Measurements from ENCODE around the gene SIK2. TPM values are rescaled to one million over a fixed set of nuclear protein-coding genes. Genes with fewer than 3 reads are reported as not detected.

Gene SIK2
- total RNA-seq, 1 experiment from 2014 or later, result 13.0 TPM

DNA sequence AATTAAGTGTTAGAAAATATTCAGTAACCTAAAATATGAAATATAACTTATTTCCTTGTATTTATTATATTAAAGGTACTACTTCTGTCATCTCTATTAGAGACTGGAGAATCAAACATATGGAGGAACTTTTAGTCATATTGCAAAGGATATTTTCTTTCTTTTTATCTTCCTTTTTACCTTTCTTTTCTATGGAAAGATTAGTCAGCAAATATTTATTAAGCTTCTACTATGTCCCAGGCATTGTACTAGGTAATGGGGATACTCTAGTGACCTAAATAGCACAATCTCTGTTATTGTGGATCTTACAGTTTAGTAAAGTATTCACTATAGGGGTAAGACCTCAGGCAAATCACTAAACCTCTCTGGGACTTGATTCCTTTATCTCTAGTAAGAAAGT lies 18.3 kb downstream of the SIK2 start:
- no peak overlapping the region for H3K27ac ChIP-seq (ENCODE audit: low read depth, low read length)
- POLR2A ChIA-PET, result no interaction called here
- TF ChIP-seq CEBPB (IDR thresholded peaks at IDR 0.05; ENCODE audit: low read depth) (no peak), SIN3A (IDR thresholded peaks at IDR 0.05; ENCODE audit: low read depth) (no peak), EZH2phosphoT487 (IDR thresholded peaks at IDR 0.05; ENCODE audit: borderline replicate concordance) (no peak), TCF7L2 (IDR thresholded peaks at IDR 0.05; ENCODE audit: borderline replicate concordance, extremely low read depth, insufficient read depth, insufficient read length) (no peak), ZNF274 (IDR thresholded peaks at IDR 0.05; ENCODE audit: low read depth, low read length) (no peak), YY1 (IDR thresholded peaks at IDR 0.05; ENCODE audit: extremely low read depth, insufficient replicate concordance, low read depth, low read length) (no peak), POLR2A (IDR thresholded peaks at IDR 0.05; ENCODE audit: borderline replicate concordance, extremely low read depth, insufficient read depth, insufficient read length) (no peak), EGR1 (IDR thresholded peaks at IDR 0.05; ENCODE audit: low read depth) (no peak), RAD21 (IDR thresholded peaks at IDR 0.05; ENCODE audit: low read depth) (no peak), REST (IDR thresholded peaks at IDR 0.05; ENCODE audit: low read depth) (no peak), SRF (IDR thresholded peaks at IDR 0.05; ENCODE audit: low read depth) (no peak), CBX3 (IDR thresholded peaks at IDR 0.05; ENCODE audit: low read depth) (no peak), SP1 (IDR thresholded peaks at IDR 0.05; ENCODE audit: low read depth) (no peak)
- TF ChIP-seq, protein P1, sequence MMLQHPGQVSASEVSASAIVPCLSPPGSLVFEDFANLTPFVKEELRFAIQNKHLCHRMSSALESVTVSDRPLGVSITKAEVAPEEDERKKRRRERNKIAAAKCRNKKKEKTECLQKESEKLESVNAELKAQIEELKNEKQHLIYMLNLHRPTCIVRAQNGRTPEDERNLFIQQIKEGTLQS (IDR thresholded peaks at IDR 0.05), result no peak
- H3K9me2 ChIP-seq (ENCODE audit: insufficient read depth), result no peaks in the 10 kb centered on the region
- H3K9me3 ChIP-seq (ENCODE audit: control insufficient read depth in 1 of 2, insufficient read depth in 1 of 2, low read depth in 1 of 2, low read length in 2 of 2), result no peaks in the 10 kb centered on the region
- H4K20me1 ChIP-seq (ENCODE audit: insufficient read depth), result no peaks in the 10 kb centered on the region
- H2AFZ ChIP-seq (ENCODE audit: low read depth, low read length, poor library complexity, severe bottlenecking), result no peak overlapping the region
- ATAC-seq (no peak), DNase-seq (ENCODE audit: low read depth, low spot score) (no peak)
- no peak overlapping the region for H3K9ac ChIP-seq (ENCODE audit: low read length)
- H3K4me3 ChIP-seq (replicated peaks in 1 of 2; ENCODE audit: low read depth in 1 of 2, low read length in 2 of 2), result no peak overlapping the region
- no peaks in the 10 kb centered on the region for H3K4me1 ChIP-seq (ENCODE audit: control insufficient read depth in 1 of 2, insufficient read depth in 2 of 2, low read length in 2 of 2)
- no peak overlapping the region for H3K4me2 ChIP-seq (ENCODE audit: low read length)
- intact Hi-C loops (cut with micrococcal nuclease), result loop anchor here (10.0 kb wide), 1 partner anchor 64 kb away; no protein-coding TSS in a partner anchor
- no peaks in the 10 kb centered on the region for H3K79me2 ChIP-seq (ENCODE audit: insufficient read depth, low read length)
- H3K27me3 ChIP-seq (ENCODE audit: insufficient read depth, low read length), result no peaks in the 10 kb centered on the region
- CTCF ChIA-PET, result interaction anchor here (2.5 kb wide), 1 partner anchor 16 kb away, joined by 7 read pairs; no protein-coding TSS in a partner anchor
- BruUV-seq (replicated peaks), result TSS peak; percentile 27
- peaks cover 3 to 9% of the 10 kb centered on the region in 2 experiments; a peak in 2 of 4 replicates for H3K36me3 ChIP-seq (ENCODE audit: control insufficient read depth in 1 of 2, insufficient read depth in 2 of 2, low read length in 2 of 2)
- RAD21 ChIA-PET (ENCODE audit: low non-redundant PET in 1 of 2, low total read pairs in 2 of 2, uncharacterized antibody in 2 of 2, unreplicated experiment in 2 of 2), result interaction anchor here in 1 of 2 experiments (0.6 kb wide), 1 partner anchor 9 kb away, joined by 3 read pairs; no protein-coding TSS in a partner anchor

Measured in HCT116 (cell line).